PC-9 (cell line): Measurements from ENCODE around the gene TOMM6. TPM values are rescaled to one million over a fixed set of nuclear protein-coding genes. Genes with fewer than 3 reads are reported as not detected.

ENCODE experiments used
- BruUV-seq: library from RNA; stranded (reverse); fragments of 400-500 nt; replicated peaks from 2 replicates; lab custom pipeline; 2021; lab: Mats Ljungman, UMichigan
- CTCF ChIA-PET: fragments of 300-600 bp; sonication (Branson Sonifier 250); formaldehyde crosslinking; loops from one replicate; lab custom pipeline; 2022; ENCODE audit warnings: antibody characterized with exemption; lab: Charles Lee
- POLR2A ChIA-PET: fragments of 300-600 bp; sonication (Branson Sonifier 250); formaldehyde crosslinking; loops from one replicate; lab custom pipeline; 2022; ENCODE audit warnings: antibody characterized with exemption; ENCODE audit not compliant: unreplicated experiment; lab: Charles Lee
- DNase-seq, 2 experiments: peaks; one replicate each; pipeline versions ENCODE4 v3.0.0 to v3.0.0-alpha.2; 2015 to 2022; ENCODE audit warnings: mixed read lengths in 1 of 2
- H2AFZ ChIP-seq: fragments of 200-600 bp; sonication (generic); 2 replicates; pipeline ENCODE4 v1.8.1; 2017; ENCODE audit warnings: antibody characterized with exemption
- H3F3A ChIP-seq: fragments of 200-600 bp; sonication (generic); 2 replicates; pipeline ENCODE4 v1.8.1; 2017; ENCODE audit warnings: antibody characterized with exemption, mild to moderate bottlenecking, low read depth; ENCODE audit not compliant: insufficient read depth
- H3K27ac ChIP-seq: fragments of 200-600 bp; sonication (generic); 2 replicates; pipeline ENCODE4 v1.6.1; 2016; ENCODE audit warnings: mixed run types
- H3K27me3 ChIP-seq: fragments of 200-600 bp; sonication (generic); 2 replicates; pipeline ENCODE4 v1.6.1; 2016; ENCODE audit warnings: low read depth, mixed run types; ENCODE audit not compliant: insufficient read depth
- H3K36me3 ChIP-seq: fragments of 200-600 bp; sonication (generic); 2 replicates; pipeline ENCODE4 v1.6.1; 2016; ENCODE audit warnings: low read depth, mixed run types
- H3K4me1 ChIP-seq: fragments of 200-600 bp; sonication (generic); replicated peaks from 2 replicates; pipeline ENCODE4 v1.6.1; 2016; ENCODE audit warnings: mixed run types; ENCODE audit not compliant: insufficient read depth
- H3K4me2 ChIP-seq: fragments of 200-600 bp; sonication (generic); 2 replicates; pipeline ENCODE4 v1.6.1; 2017; ENCODE audit warnings: mixed run types
- H3K4me3 ChIP-seq: fragments of 200-600 bp; sonication (generic); 2 replicates; pipeline ENCODE4 v1.6.1; 2016; ENCODE audit warnings: mixed run types
- H3K79me2 ChIP-seq: fragments of 200-600 bp; sonication (generic); 2 replicates; pipeline ENCODE4 v1.6.1; 2017; ENCODE audit warnings: low read depth, mixed run types
- H3K9me2 ChIP-seq: fragments of 200-600 bp; sonication (generic); 2 replicates; pipeline ENCODE4 v1.8.1; 2017; ENCODE audit warnings: mild to moderate bottlenecking; ENCODE audit not compliant: insufficient read depth
- H3K9me3 ChIP-seq: fragments of 200-600 bp; sonication (generic); 2 replicates; pipeline ENCODE4 v1.8.1; 2016; ENCODE audit warnings: low read depth; ENCODE audit not compliant: insufficient read depth
- H4K20me1 ChIP-seq: fragments of 200-600 bp; sonication (generic); 2 replicates; pipeline ENCODE4 v1.8.1; 2017; ENCODE audit not compliant: insufficient read depth
- CTCF ChIP-seq: fragments of 200-600 bp; sonication (generic); conservative IDR thresholded peaks from 2 replicates; pipeline ENCODE4 v1.6.1; 2017; ENCODE audit warnings: mixed run types, antibody characterized with exemption, mild to moderate bottlenecking, moderate library complexity
- EZH2 ChIP-seq: fragments of 200-600 bp; sonication (generic); IDR thresholded peaks from 2 replicates; pipeline ENCODE4 v1.8.0; 2017; ENCODE audit warnings: antibody characterized with exemption, low read depth
- intact Hi-C: fragments of 100-400 bp; cut with micrococcal nuclease; formaldehyde crosslinking; loops from one replicate; pipeline ENCODE4 v1.10.0; 2022; ENCODE audit not compliant: unreplicated experiment
- total RNA-seq: library from RNA; stranded (reverse); gene quantifications from 2 replicates; pipeline ENCODE4 v1.2.3, GENCODE V29; 2021

Gene TOMM6
- total RNA-seq, 1 experiment from 2014 or later, result 170 TPM

GRCh38 chr6:41785254-41785653, 2.2 kb upstream of the TOMM6 start:
- no peak overlapping the region for H2AFZ ChIP-seq
- CTCF ChIA-PET, result interaction anchor here (0.9 to 1.6 kb wide), 3 partner anchors 136 to 265 kb away, joined by 4 to 9 read pairs (median 8); partner anchors contain the start of genes BYSL, MED20 and TAF8
- H3K27me3 ChIP-seq, result no peaks in the 10 kb centered on the region
- BruUV-seq, result no TSS peak
- no peaks in the 10 kb centered on the region for H3K9me3 ChIP-seq
- peaks cover 34% of the 10 kb centered on the region for H3K79me2 ChIP-seq
- H3F3A ChIP-seq, result peaks cover 58% of the 10 kb centered on the region
- peak overlapping the region; percentile 90 for H3K4me2 ChIP-seq
- DNase-seq, result no peak
- H3K27ac ChIP-seq, result peak overlapping the region; percentile 78
- intact Hi-C loops, result loop anchor here (10.0 kb wide), 1 partner anchor 940 kb away; the partner anchor contains the start of gene PRPH2
- H3K4me1 ChIP-seq, result peaks cover 53% of the 10 kb centered on the region
- POLR2A ChIA-PET, result interaction anchor here (0.6 to 0.7 kb wide), 4 partner anchors 29 to 441 kb away, joined by 3 to 15 read pairs (median 4); no protein-coding TSS in a partner anchor
- H3K9me2 ChIP-seq, result no peaks in the 10 kb centered on the region
- no peaks in the 10 kb centered on the region; the same call in 1 of the 2 replicates for H4K20me1 ChIP-seq
- H3K4me3 ChIP-seq, result no peak overlapping the region
- peaks cover 14% of the 10 kb centered on the region for H3K36me3 ChIP-seq
- TF ChIP-seq CTCF, result no peak
- no peak for TF ChIP-seq EZH2

GRCh38 chr6:41785689-41786450, 1.6 kb upstream of the TOMM6 start:
- H4K20me1 ChIP-seq, result no peaks in the 10 kb centered on the region; the same call in 1 of the 2 replicates
- H2AFZ ChIP-seq, result no peak overlapping the region; the same call in 1 of the 2 replicates
- H3K4me2 ChIP-seq, result peak overlapping the region; percentile 90
- ChIA-PET POLR2A (interaction anchor here (0.6 to 0.8 kb wide), 3 partner anchors 110 to 408 kb away, joined by 3 to 5 read pairs (median 5); no protein-coding TSS in a partner anchor), CTCF (interaction anchor here (0.6 to 2.0 kb wide), 5 partner anchors 27 to 265 kb away, joined by 3 to 10 read pairs (median 4); partner anchors contain the start of genes BYSL, MED20 and TAF8)
- peak overlapping the region; percentile 78 for H3K27ac ChIP-seq
- H3K36me3 ChIP-seq, result peaks cover 20% of the 10 kb centered on the region
- H3K4me3 ChIP-seq, result peak overlapping the region; percentile 100
- no peak for DNase-seq
- H3K79me2 ChIP-seq, result peaks cover 37% of the 10 kb centered on the region
- TF ChIP-seq CTCF, result no peak; the same call in 1 of the 2 replicates
- no peak for TF ChIP-seq EZH2
- H3K27me3 ChIP-seq, result no peaks in the 10 kb centered on the region
- no peaks in the 10 kb centered on the region for H3K9me3 ChIP-seq
- peaks cover 62% of the 10 kb centered on the region for H3F3A ChIP-seq
- H3K4me1 ChIP-seq, result peaks cover 53% of the 10 kb centered on the region
- BruUV-seq, result no TSS peak
- intact Hi-C loops, result loop anchor here (10.0 kb wide), 1 partner anchor 939 kb away; the partner anchor contains the start of gene PRPH2
- H3K9me2 ChIP-seq, result no peaks in the 10 kb centered on the region
